ENCODE measurements around the gene RCVRN.
"Not testable (repeated sequence)": the region's sequence is repeated elsewhere in the genome, so short reads cannot be mapped to it uniquely, and the experiment has no call there.

Gene RCVRN

DNA sequence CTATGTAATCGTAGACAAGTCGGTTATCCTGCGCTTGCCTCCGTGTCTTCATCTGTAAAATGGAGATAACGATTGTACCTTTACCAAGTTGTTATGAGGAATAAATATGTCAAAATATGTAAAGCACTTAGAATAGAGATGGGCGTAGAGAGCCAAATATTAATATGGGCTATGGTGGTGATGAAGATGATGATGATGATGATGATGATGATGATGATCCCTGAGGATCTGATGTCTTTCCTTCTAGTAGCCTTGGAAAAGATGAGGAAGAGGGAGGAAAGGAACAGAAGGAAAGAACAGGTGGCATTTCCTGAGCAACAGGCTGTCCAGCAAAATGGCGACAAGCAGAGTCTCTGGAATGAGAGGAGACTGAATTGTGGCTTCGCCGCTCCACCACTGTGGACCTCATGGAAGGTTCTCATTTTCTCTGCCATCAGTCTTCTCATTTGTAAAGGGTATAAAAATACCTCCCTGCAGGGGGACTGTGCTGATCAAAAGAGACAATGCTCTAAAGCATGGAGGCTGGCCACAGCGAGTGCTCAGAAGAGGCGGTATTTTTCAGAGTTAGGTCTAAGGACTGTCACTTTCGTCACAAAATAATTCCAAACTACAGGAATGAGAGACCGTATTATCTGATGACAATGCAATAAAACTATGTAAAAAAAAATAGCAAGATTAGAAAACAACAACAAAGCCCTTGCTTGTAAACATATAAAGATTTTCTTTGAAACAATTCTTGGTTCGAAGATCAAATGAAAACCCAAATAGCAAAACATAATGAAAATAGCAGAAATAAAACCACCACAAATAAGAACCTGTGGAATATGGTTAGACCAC, 17.2 kb upstream of the RCVRN start:
- TF ChIP-seq, protein P1, sequence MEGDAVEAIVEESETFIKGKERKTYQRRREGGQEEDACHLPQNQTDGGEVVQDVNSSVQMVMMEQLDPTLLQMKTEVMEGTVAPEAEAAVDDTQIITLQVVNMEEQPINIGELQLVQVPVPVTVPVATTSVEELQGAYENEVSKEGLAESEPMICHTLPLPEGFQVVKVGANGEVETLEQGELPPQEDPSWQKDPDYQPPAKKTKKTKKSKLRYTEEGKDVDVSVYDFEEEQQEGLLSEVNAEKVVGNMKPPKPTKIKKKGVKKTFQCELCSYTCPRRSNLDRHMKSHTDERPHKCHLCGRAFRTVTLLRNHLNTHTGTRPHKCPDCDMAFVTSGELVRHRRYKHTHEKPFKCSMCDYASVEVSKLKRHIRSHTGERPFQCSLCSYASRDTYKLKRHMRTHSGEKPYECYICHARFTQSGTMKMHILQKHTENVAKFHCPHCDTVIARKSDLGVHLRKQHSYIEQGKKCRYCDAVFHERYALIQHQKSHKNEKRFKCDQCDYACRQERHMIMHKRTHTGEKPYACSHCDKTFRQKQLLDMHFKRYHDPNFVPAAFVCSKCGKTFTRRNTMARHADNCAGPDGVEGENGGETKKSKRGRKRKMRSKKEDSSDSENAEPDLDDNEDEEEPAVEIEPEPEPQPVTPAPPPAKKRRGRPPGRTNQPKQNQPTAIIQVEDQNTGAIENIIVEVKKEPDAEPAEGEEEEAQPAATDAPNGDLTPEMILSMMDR (conservative IDR thresholded peaks at IDR 0.05): no peak
- H3K27ac ChIP-seq: no peak overlapping the region

DNA sequence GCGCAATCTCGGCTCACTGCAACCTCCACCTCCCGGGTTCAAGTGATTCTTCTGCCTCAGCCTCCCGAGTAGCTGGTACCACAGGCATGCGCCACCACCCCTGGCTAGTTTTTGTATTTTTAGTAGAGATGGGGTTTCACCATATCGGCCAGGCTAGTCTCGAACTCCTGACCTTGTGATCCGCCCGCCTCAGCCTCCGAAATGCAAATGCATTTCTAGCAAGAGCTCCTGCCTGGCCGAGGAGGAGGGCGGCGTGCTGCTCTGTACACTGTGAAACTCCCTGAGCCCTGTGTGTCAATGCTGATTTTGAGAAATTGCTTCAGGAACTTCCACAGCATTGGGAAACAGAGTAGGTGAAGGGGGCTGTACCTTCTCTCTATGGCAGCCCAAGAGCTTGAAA, 16.1 kb upstream of the RCVRN start:
- H3K27ac ChIP-seq: not testable (repeated sequence)

DNA sequence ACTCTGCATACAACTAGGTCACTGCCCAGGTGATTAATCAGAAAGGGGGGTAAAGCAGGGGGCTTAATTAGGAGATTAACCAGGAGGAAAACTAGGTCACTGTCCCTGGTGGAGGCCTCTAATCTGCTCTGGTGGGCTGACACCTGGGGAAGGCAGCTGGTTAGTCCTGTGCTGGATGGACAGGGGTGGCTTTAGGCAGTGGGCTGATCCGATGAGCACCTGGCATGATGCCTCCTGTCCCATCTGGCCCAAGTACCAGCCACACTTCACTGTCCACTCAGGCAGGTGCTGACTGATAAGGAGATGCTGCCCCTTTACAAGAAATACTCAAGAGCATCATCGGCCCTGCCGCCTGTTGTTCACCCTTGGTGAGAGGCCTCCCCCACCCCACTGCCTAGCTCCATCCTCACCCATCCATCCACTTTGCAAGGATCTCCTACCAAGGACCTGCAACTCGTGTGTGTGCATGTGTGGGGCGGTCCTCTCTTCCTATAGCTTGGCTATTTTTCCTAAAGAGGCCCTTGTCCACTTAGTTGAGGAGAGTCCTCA, 13.8 kb upstream of the RCVRN start:
- TF ChIP-seq, protein P1 (conservative IDR thresholded peaks at IDR 0.05): no peak
- H3K27ac ChIP-seq: no peak overlapping the region

DNA sequence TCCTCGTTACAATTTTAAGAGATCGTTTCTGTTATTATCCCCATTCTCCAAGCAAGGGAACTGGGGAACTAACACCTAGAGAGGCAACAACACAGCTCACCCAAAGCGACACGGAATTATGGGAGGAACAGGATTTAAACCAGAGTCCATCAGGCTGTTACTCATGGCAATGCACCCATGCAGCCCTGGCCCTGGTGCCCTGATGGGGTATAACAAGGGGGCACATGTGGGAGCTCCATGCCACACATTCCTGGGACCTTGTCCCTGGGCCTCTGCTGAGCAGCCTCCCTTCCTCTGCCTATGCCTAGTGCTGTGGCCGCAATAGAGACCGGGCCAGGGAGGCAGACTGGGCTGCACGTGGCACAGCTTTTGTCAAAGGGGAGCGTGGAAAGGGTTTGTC, 13.3 kb upstream of the RCVRN start:
- H3K27ac ChIP-seq: no peak overlapping the region
- TF ChIP-seq, protein P1 (conservative IDR thresholded peaks at IDR 0.05): no peak

DNA sequence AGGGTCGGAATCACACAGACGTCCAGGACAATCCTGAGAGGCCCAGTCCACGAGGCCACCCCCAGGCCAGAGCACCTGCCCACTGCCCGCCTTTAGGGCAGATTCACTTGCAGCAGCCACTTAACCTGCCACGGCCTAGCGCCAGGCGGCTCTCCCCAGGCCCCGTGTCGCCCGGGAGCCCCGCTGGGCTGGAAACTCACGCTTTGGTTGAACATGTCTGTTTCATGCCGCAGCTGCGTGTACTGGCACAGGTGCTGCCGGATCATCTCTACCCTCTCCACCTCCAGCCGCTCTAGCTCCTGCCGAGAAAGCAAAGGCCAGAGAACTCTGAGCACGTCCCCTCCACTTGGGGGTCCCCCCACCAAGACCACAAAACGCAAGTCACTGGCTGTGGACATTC, 12.7 kb upstream of the RCVRN start:
- TF ChIP-seq, protein P1 (conservative IDR thresholded peaks at IDR 0.05): no peak
- no peak overlapping the region for H3K27ac ChIP-seq

DNA sequence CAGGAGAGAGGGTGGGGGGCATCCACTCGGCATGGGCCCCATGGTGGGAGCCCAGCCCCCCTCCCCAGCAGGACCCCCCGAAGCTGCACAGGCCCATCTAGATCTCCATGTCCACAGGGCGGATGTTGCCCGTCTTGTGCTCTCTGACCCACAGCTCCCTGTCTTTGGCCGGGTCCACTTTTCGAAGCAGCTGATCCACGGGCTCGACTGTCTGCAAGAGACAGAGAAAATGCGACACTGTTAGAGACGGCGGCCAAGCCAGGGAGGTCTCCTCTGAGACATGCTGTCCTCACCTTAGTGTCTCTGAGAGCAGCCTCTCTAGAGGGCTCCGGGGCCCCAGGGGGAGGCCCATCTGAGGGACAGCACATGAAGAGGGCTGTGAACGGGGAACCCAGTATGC, 12.1 kb upstream of the RCVRN start:
- TF ChIP-seq, protein P1 (conservative IDR thresholded peaks at IDR 0.05): no peak
- H3K27ac ChIP-seq: no peak overlapping the region

DNA sequence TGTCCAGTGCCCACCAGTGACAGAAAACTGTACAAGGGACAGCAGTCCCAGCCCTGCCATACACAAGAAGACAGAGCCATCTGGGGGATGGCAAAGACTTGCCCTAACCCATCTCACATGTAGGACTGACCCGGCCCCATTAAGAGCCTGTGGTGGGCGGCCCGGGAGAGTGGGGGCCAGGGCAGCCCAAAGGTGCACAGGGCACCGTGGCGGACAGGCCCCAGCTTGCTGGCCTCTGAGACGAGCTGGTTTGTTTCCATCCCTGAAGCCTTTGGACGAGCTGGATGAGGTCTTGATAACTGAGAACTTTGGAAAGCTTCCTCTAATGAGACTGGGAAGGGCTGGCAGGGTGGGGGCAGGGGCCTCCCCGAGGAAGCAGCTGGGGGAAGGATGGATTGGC, 11.0 kb upstream of the RCVRN start:
- no peak overlapping the region for H3K27ac ChIP-seq
- TF ChIP-seq, protein P1 (conservative IDR thresholded peaks at IDR 0.05): no peak

DNA sequence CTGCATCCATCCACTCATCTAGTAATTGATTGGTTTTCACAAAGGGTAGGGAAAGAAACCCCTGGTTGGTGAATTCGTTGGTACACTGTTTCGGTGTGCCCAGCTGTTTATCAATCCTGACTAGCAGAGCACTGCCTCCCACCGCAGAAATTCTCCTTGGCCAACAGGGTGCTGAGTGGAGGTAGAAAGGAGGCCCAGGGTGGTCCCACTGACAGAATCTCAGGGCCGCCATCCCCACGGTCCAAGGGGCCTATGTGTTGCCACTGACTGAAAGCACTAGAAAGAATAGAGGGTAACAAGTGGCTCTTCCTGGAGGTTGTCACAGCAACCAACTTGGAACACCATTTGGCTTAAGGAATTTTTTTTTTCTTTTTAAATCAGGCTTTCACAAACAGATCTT, 8.4 kb upstream of the RCVRN start:
- TF ChIP-seq, protein P1 (conservative IDR thresholded peaks at IDR 0.05): no peak
- no peak overlapping the region for H3K27ac ChIP-seq

Measured in VCaP (cell line).